Keratinocyte (primary cell): Measurements from ENCODE around the gene PGC.

ENCODE experiments used
- EZH2 ChIP-seq: IDR thresholded peaks from one replicate; pipeline ENCODE4 v1.6.1; 2012; ENCODE audit warnings: inconsistent platforms, mild to moderate bottlenecking, low read length, moderate library complexity
- TF ChIP-seq, protein P1 (sequence below), 3 experiments: IDR thresholded peaks in 1 of 3; conservative IDR thresholded peaks in 1 of 3; optimal IDR thresholded peaks in 1 of 3; 2 replicates in 2 of 3; 3 replicates in 1 of 3; pipeline versions ENCODE3 to v1.5.1; 2011; ENCODE audit warnings: low read length in 3 of 3, mild to moderate bottlenecking in 3 of 3, moderate library complexity in 2 of 3, control low read depth in 1 of 3, inconsistent platforms in 1 of 3; ENCODE audit not compliant: insufficient read depth in 2 of 3; ENCODE audit errors: extremely low read depth in 1 of 3

DNA sequence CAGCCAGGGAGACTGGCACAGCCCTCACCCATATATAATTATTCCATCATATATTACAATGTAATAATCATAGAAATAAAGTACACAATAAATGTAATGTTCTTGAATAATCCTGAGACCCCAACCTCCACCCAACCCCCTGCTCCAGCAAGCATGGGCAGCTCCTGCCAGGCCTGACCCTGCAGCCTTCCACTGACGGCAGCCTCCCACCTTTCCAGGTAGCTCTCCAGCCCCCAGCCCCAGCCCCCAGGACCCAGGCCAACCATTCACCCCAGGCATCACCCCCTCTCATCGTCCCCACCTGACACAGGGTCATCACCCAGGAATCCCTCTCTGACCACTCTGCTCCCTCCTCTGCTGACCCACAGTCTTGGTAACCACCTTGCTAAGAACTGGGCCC, 26.4 kb downstream of the PGC start:
- TF ChIP-seq, protein P1, sequence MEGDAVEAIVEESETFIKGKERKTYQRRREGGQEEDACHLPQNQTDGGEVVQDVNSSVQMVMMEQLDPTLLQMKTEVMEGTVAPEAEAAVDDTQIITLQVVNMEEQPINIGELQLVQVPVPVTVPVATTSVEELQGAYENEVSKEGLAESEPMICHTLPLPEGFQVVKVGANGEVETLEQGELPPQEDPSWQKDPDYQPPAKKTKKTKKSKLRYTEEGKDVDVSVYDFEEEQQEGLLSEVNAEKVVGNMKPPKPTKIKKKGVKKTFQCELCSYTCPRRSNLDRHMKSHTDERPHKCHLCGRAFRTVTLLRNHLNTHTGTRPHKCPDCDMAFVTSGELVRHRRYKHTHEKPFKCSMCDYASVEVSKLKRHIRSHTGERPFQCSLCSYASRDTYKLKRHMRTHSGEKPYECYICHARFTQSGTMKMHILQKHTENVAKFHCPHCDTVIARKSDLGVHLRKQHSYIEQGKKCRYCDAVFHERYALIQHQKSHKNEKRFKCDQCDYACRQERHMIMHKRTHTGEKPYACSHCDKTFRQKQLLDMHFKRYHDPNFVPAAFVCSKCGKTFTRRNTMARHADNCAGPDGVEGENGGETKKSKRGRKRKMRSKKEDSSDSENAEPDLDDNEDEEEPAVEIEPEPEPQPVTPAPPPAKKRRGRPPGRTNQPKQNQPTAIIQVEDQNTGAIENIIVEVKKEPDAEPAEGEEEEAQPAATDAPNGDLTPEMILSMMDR (optimal IDR thresholded peaks at IDR 0.05 in 1 of 3, IDR thresholded peaks at IDR 0.05 in 1 of 3, conservative IDR thresholded peaks at IDR 0.05 in 1 of 3; ENCODE audit: extremely low read depth in 1 of 3, insufficient read depth in 2 of 3, low read length in 3 of 3) = no peak
- TF ChIP-seq EZH2 = no peak
